Fibroblast of the aortic adventitia (primary cell): ENCODE results near the gene TMC7. TPM values are rescaled to one million over a fixed set of nuclear protein-coding genes. Genes with fewer than 3 reads are reported as not detected.
A peak's percentile ranks its signal among the peaks of the same experiment; 100 is the strongest.

Experiments
- DNase-seq: peaks from one replicate; pipeline ENCODE4 v3.0.0-alpha.2; 2010; ENCODE audit warnings: low read depth
- H3K4me3 ChIP-seq: 2 replicates; pipeline ENCODE4 v1.5.1; 2011; ENCODE audit warnings: low read depth, mild to moderate bottlenecking, control low read depth, low read length, moderate library complexity
- total RNA-seq: library from RNA; depleted of rRNA; stranded (reverse); fragments of >200 nt; gene quantifications from 2 replicates; pipeline ENCODE4 v1.2.3, GENCODE V29; 2012; ENCODE audit warnings: low replicate concordance
- TF ChIP-seq, protein P1 (sequence below): IDR thresholded peaks from 2 replicates; pipeline ENCODE4 v1.5.1; 2011; ENCODE audit warnings: mild to moderate bottlenecking, low read length, control low read depth, inconsistent platforms; ENCODE audit not compliant: insufficient read depth

The TMC7 gene
- total RNA-seq, 1 donor: 1.5 TPM

DNA sequence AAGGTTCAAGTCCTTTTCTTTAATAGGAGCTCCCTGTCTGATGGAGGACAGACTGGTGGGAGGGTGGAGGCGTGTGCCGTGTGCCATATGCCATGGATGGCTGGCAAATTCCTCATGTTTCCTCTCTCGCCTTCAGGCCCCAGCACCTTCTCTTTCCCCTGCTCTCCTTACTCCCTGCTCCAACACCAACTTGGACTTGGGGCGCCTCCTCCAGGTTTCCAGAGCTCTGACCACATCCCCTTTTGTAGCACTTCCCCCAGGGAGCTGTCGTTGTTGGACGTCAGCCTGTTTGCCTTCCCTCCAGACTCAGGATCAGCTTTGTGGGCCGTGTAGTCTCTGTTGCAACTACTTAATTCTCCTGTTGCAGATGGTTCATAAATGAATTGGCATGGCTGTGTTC lies 30.7 kb downstream of the TMC7 start:
- DNase-seq: peak; percentile 14
- TF ChIP-seq, protein P1, sequence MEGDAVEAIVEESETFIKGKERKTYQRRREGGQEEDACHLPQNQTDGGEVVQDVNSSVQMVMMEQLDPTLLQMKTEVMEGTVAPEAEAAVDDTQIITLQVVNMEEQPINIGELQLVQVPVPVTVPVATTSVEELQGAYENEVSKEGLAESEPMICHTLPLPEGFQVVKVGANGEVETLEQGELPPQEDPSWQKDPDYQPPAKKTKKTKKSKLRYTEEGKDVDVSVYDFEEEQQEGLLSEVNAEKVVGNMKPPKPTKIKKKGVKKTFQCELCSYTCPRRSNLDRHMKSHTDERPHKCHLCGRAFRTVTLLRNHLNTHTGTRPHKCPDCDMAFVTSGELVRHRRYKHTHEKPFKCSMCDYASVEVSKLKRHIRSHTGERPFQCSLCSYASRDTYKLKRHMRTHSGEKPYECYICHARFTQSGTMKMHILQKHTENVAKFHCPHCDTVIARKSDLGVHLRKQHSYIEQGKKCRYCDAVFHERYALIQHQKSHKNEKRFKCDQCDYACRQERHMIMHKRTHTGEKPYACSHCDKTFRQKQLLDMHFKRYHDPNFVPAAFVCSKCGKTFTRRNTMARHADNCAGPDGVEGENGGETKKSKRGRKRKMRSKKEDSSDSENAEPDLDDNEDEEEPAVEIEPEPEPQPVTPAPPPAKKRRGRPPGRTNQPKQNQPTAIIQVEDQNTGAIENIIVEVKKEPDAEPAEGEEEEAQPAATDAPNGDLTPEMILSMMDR: no peak
- H3K4me3 ChIP-seq: no peak overlapping the region

- no peak overlapping the region for H3K4me3 ChIP-seq
- DNase-seq: no peak
- TF ChIP-seq, protein P1: no peak
Measured at GRCh38 chr16:19017179-19017578, 33.4 kb downstream of the TMC7 start.

DNA sequence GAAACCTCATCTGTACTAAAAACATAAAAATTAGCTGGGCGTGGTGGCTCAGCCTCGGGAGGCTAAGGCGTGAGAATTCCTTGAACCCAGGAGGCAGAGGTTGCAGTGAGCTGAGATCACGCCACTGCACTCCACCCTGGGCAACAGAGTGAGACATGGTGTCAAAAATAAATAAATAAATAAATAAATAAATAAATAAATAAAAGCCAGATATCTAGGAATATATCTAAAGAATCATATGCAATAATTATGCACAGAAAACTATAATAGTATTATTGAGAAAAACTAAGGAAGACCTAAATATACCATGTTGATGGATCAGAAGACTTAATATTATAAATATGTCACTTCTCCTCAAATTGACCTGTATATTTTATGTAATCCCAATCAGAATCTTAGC lies 37.0 kb downstream of the TMC7 start:
- no peak for DNase-seq
- TF ChIP-seq, protein P1: no peak
- H3K4me3 ChIP-seq: no peak overlapping the region

- no peak for DNase-seq
- TF ChIP-seq, protein P1: no peak
- H3K4me3 ChIP-seq: no peak overlapping the region
Measured at GRCh38 chr16:19021747-19022146, 38.0 kb downstream of the TMC7 start.

GRCh38 chr16:19027416-19027815 lies 43.7 kb downstream of the TMC7 start:
- H3K4me3 ChIP-seq: no peak overlapping the region
- TF ChIP-seq, protein P1: no peak
- DNase-seq: no peak

DNA sequence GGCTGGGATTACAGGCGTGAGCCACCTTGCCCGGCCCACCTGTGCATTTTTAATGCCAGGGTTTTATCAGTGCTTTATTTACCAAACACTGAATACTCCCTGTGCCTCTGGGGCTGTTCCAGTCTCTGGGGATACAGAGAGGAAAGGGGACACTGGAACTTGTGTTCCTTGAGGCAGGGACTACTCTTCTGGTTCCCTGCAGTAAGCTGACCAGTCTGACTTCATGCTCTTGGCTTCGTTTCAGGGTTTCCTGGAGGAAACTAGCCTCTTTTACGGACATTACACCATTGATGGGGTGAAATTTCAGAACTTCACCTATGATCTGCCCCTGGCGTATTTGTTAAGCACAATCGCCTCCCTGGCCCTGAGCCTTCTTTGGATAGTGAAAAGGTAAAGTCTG lies 46.2 kb downstream of the TMC7 start:
- H3K4me3 ChIP-seq: no peak overlapping the region
- DNase-seq: no peak
- TF ChIP-seq, protein P1: no peak

DNA sequence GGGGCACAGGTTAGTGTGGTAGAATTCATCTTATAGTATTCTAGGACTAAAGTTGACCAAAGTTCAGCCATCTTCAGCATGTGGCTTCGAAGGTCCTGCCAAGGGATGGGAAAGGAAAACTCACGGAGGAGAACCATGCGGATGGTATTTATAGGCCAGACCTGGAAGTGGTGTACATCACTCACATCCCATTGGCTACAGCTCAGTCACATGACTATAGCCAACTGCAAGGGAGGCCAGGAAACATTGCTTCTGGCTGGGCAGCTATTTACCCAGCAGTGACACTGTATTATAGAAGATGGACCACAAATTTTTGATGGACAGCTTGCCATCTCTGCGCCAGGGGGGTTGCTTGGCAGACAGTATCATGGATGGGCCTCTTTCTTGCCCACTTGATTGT lies 48.0 kb downstream of the TMC7 start:
- H3K4me3 ChIP-seq: no peak overlapping the region
- TF ChIP-seq, protein P1: no peak
- no peak for DNase-seq
